Tracheal epithelial cell (primary cell): ENCODE data around the gene PRSS57. TPM values are rescaled to one million over a fixed set of nuclear protein-coding genes. Genes with fewer than 3 reads are reported as not detected.

Experiments
- total RNA-seq: library from RNA; depleted of rRNA; stranded (reverse); fragments of >200 nt; gene quantifications from 2 replicates; pipeline ENCODE4 v1.2.1, GENCODE V29; 2014

PRSS57 gene
- total RNA-seq, result not detected in 2 replicates

GRCh38 chr19:695352-695949 is at the start of gene PRSS57:
Gene PRSS57 (minus strand): TSS chr19:695452. CDS start chr19:695430, 22 bp downstream.

GRCh38 chr19:708154-709143 is 13.2 kb upstream of the PRSS57 start, which contains the start of gene PALM:
Gene PALM (plus strand): TSS chr19:708935. CDS start chr19:709147, 212 bp downstream.

GRCh38 chr19:676339-677105 is 18.7 kb downstream of the PRSS57 start, which contains the start of gene FSTL3:
Gene FSTL3 (plus strand): TSS chr19:676392. CDS start chr19:676424, 32 bp downstream.

DNA sequence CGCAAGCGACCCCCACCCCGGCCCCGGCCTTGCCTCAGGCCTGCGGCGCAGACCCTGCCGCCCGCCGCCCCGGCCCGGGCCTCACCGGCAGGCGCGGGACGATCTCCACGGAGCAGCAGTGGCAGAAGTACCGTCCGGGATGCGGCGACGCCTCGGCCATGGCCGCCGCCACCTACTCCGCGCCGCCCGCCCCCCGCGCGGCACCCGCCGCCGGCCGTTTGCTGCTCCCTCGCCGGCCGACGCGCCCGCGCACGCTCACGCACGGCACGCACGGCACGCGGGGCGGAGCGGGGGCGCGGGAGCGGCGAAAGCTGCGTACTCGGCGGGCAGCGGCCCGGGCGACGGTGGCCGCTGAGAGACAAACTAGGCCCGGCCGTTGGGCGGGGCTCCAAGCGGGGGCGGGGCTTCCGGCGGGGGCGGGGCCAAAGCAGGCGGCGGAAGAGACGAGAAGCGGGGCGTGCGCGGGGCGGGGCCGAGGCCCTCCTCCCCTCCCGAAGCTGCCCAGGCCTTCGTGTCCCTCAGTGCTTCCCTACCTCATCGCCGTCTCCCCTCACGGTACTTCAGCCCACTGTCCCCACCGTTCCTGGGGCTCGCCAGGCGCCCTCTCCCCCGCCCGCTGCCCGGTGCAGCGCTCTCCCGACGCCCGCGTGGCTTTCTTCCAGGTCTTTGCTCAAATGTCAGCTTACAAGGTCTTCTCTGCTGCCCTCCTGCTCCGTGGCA is 32.1 kb downstream of the PRSS57 start, which contains the start of gene RNF126:
Gene RNF126, minus strand, starts transcription at position 253 of the 720 bp plus-strand sequence. Its CDS starts 93 bp downstream, at position 160.

GRCh38 chr19:639253-640160 is 55.7 kb downstream of the PRSS57 start, which contains the start of gene FGF22:
Gene FGF22 (plus strand): TSS chr19:639879. CDS start chr19:639926, 47 bp downstream.

Other genes with a start within 250 kb of the PRSS57 start
- gene SHC2, start 234.4 kb downstream of the PRSS57 start, total RNA-seq, result 0.85 and 2.4 TPM in 2 replicates
- under 0.01 and 0.43 TPM in 2 replicates for gene MADCAM1, start 199.0 kb downstream of the PRSS57 start, total RNA-seq
- 19.8 and 40.7 TPM in 2 replicates for gene TPGS1, start 188.0 kb downstream of the PRSS57 start, total RNA-seq
- 111 and 129 TPM in 2 replicates for gene CDC34, start 163.7 kb downstream of the PRSS57 start, total RNA-seq
- gene GZMM, start 151.4 kb downstream of the PRSS57 start, total RNA-seq, result not detected in 2 replicates
- gene BSG, start 122.9 kb downstream of the PRSS57 start, total RNA-seq, result 447 and 481 TPM in 2 replicates
- gene HCN2, start 105.6 kb downstream of the PRSS57 start, total RNA-seq, result 0.21 and 0.24 TPM in 2 replicates
- 34.5 and 37.7 TPM in 2 replicates for gene POLRMT, start 61.9 kb downstream of the PRSS57 start, total RNA-seq
- not detected in 2 replicates for gene FGF22, start 55.6 kb downstream of the PRSS57 start, total RNA-seq
- 50.8 and 79.9 TPM in 2 replicates for gene RNF126, start 32.2 kb downstream of the PRSS57 start, total RNA-seq
- gene FSTL3, start 19.1 kb downstream of the PRSS57 start, total RNA-seq, result 263 and 426 TPM in 2 replicates
- under 0.01 and 1.2 TPM in 2 replicates for gene PALM, start 13.5 kb upstream of the PRSS57 start, total RNA-seq
- gene MISP, start 55.7 kb upstream of the PRSS57 start, total RNA-seq, result 76.4 and 100 TPM in 2 replicates
- gene PTBP1, start 102.0 kb upstream of the PRSS57 start, total RNA-seq, result 94.7 and 108 TPM in 2 replicates
- gene PLPPR3, start 126.5 kb upstream of the PRSS57 start, total RNA-seq, result 0.48 TPM in 1 of 2 replicates, not detected in the other
- 0.24 TPM in 1 of 2 replicates, not detected in the other for gene AZU1, start 132.4 kb upstream of the PRSS57 start, total RNA-seq
- gene PRTN3, start 145.5 kb upstream of the PRSS57 start, total RNA-seq, result not detected in 2 replicates
- not detected in 2 replicates for gene ELANE, start 156.9 kb upstream of the PRSS57 start, total RNA-seq
- 8.5 and 8.9 TPM in 2 replicates for gene CFD, start 164.2 kb upstream of the PRSS57 start, total RNA-seq
- 15.1 and 18.6 TPM in 2 replicates for gene MED16, start 197.7 kb upstream of the PRSS57 start, total RNA-seq
- not detected in 2 replicates for gene RNU6-9, start 198.0 kb upstream of the PRSS57 start, total RNA-seq
- 45.4 and 52.8 TPM in 2 replicates for gene R3HDM4, start 217.8 kb upstream of the PRSS57 start, total RNA-seq
- 0.43 TPM in 1 of 2 replicates, not detected in the other for gene KISS1R, start 221.9 kb upstream of the PRSS57 start, total RNA-seq
- 19.2 and 21.4 TPM in 2 replicates for gene ARID3A, start 230.6 kb upstream of the PRSS57 start, total RNA-seq